PFSK-1 (cell line): Measurements from ENCODE around the gene CENPV.

ENCODE experiments used
- FOXP2 ChIP-seq: optimal IDR thresholded peaks from 2 replicates; pipeline ENCODE3; 2011; ENCODE audit warnings: borderline replicate concordance, control low read depth, inconsistent platforms; ENCODE audit not compliant: insufficient read depth; ENCODE audit errors: extremely low read length, extremely low read depth
- POLR2AphosphoS5 ChIP-seq: IDR thresholded peaks from 2 replicates; pipeline ENCODE4 v1.6.1; 2012; ENCODE audit warnings: low read depth, mild to moderate bottlenecking, control low read depth, low read length, moderate library complexity
- REST ChIP-seq, 2 experiments: IDR thresholded peaks; 2 replicates each; pipeline versions ENCODE4 v1.6.1 to v1.8.0; 2011 to 2012; ENCODE audit warnings: low read depth in 2 of 2, low read length in 2 of 2, control low read depth in 1 of 2, inconsistent platforms in 1 of 2, mild to moderate bottlenecking in 1 of 2, moderate library complexity in 1 of 2; ENCODE audit not compliant: insufficient read depth in 1 of 2
- SIN3A ChIP-seq: IDR thresholded peaks from 2 replicates; pipeline ENCODE4 v1.6.1; 2012; ENCODE audit warnings: mild to moderate bottlenecking, low read length, moderate library complexity, borderline replicate concordance; ENCODE audit not compliant: insufficient read depth
- TAF1 ChIP-seq: IDR thresholded peaks from 2 replicates; pipeline ENCODE4 v1.6.1; 2012; ENCODE audit warnings: low read length, control low read depth, borderline replicate concordance; ENCODE audit not compliant: insufficient read depth

DNA sequence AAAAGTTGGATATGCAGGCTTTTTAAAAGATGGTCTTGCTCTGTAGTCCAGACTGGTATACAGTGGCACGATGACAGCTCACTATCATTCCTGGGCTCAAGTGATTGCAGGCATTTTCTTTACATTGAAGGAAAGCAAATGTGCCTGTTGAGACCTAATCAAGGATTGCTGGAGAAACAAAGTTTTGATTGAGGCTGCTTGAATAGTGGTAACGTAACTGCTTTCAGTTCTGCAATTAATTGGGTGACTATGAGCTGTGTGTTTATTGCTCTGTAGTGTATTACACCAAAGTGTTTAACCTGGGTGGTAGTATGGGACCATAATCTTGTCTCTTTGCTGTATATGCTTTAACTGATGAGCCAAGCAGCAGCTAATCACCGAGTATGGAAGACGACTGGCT lies 29.9 kb upstream of the CENPV start:
- TF ChIP-seq TAF1 (no peak), REST (IDR thresholded peaks at IDR 0.05; ENCODE audit: insufficient read depth in 1 of 2, low read depth in 2 of 2, low read length in 2 of 2) (no peak), SIN3A (no peak), POLR2AphosphoS5 (peak; percentile 19; the same call in 1 of the 2 replicates), FOXP2 (no peak)
